HG03175 (cell line): ENCODE measurements around the gene KRT10.
"Not testable (repeated sequence)": the region's sequence is repeated elsewhere in the genome, so short reads cannot be mapped to it uniquely, and the experiment has no call there.

ENCODE experiments used
- ATAC-seq: cut with Tn5 transposase; IDR thresholded peaks from one replicate; pipeline ENCODE4 v1.9.1; 2021; ENCODE audit warnings: mild to moderate bottlenecking, moderate library complexity; ENCODE audit not compliant: unreplicated experiment

KRT10 gene

DNA sequence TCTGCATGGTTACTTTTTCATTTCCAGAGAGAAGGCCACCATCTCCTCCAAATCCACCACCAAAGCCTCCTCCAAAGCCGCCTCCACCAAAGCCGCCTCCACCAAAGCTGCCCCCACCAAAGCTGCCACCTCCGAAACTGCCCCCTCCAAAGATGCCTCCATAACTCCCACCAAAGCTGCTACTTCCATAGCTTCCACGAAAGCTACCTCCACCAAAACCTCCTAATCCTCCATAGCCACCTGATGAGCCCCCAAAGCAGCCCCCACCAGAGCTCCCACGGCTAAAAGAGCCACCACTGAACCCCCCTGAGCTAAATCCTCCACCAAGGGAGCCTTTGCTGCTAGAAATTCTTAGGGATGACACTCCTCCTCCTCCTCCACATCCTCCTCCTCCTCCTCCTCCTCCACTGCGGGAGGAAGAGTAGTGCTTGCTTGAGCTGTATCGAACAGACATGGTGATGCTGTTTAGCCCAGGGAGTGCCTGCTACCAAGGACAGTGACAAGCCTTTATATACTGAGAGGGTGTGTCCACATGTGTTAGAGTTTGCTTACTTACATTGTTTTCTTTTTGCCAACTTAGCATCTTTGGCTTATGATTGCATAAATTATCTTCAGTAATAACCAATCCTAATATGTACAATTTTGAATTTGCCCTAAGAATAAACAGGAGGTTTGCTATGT lies at the start of gene KRT10:
KRT10 (minus strand) TSS at position 483 of the 681 bp plus-strand sequence; CDS start at position 454, 29 bp downstream.
- no peak for ATAC-seq

DNA sequence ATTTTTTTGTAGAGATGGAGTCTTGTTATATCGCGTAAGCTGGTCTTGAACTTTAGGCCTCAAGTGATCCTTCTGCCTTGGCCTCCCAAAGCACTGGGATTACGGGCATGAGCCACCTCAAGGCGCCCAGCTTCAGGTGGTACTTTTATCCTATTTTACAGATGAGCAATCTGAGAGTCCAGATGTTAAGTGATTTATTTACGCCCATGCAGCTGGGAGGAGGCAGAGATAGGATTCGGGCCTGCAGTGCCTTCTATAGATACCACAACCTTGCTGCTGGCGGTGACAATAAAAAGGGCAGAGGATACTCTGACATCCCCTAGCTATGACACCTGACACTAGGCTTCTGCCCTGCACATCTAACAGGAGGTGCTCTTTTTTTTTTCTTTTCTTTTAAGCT lies 48.9 kb upstream of the KRT10 start:
- ATAC-seq, result no peak

DNA sequence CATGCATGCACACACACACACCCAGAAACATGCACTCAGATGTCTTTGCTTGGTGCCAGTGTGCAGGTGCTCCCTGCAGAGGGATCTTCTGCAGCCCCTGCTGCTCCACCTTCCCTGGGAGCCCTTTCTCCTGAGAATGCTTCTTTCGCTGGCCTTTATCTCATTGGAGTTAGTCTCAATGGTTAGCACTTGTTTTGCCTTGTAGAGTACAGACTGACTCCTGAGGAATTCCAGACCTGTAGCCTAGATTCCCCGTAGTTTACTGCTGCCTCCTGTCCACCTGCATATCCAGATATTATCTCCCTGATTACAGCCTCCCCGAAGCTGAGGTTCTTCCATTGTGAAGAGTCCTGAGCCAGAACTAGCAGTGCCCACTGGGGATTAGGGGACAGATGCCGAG lies 47.7 kb upstream of the KRT10 start:
- ATAC-seq, result no peak

DNA sequence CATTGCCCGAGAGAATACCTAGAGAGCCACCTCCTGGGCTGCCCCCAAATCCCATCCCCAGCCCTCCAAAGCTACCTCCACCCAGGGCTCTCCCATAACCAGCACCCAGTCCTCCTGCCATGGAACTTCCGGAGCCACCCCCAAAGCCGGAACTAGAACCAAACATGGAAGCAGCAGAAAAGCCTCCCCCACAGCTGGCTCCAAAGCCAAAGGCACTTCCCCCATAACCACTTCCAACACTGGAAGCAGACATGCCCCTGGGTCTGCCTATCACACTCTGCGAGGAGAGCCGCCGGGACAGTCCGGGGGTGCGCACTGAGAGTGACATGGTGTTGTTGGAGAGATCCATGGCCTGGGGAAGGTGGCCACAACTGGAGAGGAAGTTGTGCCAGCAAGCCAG lies 44.4 kb upstream of the KRT10 start, which contains the start of gene KRT12:
KRT12 (minus strand) TSS at position 386 of the 400 bp plus-strand sequence; CDS start at position 349, 37 bp downstream.
- ATAC-seq, result no peak

DNA sequence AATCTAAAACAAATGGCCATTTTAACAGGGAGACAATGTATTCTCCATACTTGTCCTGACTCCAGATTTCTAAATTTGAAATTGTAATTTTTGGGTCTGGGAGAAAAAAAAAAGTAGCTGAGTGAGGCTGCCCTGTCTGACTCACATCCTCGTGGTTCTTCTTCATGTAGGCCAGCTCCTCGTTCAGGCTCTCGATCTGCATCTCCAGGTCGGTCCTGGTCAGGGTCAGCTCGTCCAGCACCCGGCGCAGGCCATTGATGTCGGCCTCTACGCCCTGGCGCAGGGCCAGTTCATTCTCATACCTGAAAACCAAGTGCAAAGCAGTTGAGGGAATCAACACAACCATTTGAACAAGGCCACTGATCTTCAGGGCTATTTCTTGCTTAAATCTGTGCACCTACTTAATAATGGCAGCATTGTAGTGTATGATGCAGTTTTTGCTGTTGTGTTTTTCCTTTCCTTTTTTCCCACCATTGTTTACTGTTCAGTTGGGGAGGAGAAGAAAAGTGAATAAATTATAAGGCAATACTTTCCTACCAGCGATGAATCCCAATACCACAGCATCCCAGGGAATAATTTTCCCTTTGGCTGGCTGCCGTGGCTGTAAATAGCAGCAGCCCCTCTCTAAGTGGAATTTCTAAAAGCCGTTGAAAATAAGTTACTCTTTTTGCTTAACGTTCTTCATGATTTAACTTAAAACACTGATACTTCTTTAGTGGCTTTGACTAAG lies 42.4 kb upstream of the KRT10 start:
- no peak for ATAC-seq

DNA sequence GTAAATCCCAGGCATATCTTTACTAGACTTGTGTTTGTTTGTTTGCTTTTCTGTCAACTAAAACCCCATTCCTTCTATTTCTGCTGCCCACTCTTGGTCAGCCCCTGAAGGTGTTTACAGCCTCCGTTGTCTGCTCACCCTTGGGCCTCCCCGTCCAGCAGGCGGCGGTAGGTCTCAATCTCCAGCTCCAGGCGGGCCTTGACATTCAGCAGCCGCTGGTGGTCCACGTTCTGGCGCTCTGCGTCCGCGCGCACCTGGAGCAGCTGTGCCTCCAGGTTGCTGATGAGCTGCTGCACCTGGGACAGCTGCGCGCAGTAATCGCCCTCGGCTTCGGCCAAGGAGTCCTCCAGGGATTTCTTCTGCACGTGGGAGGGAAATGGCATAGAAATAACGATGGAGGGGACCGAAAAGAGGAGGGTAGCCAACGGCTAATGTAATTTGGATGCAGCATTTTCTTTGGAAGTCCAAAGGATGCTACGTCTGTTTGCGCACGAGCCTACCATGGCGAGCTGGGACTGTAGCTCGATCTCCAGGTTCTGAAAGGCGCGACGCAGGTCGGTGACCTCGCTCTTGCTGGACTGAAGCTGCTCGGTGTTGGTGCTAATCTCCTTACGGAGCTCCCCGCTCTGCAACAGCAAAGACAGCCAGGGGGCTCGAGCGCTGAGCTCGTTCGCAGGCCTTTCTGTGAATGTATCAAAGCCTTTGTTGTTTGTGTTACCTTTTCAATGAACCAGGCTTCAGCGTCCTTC lies 40.7 kb upstream of the KRT10 start:
- no peak for ATAC-seq

DNA sequence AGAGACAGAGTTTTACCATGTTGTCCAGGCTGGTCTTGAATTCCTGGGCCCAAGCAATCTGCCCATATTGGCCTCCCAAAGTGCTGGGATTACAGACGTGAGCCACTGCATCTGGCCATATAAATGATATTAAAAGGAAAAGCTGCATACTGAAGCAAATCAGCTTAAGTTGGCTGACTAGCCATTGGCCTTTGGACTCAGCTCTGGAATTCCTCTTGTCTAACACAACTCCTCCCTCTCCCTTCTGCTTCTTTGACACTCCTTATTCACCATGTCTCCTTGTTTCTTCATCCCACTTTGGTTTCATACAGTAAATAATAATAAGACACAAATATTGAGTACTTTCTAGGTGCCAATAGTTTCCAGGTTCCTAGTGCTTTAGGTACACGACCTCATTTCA lies 37.1 kb upstream of the KRT10 start:
- no peak for ATAC-seq

DNA sequence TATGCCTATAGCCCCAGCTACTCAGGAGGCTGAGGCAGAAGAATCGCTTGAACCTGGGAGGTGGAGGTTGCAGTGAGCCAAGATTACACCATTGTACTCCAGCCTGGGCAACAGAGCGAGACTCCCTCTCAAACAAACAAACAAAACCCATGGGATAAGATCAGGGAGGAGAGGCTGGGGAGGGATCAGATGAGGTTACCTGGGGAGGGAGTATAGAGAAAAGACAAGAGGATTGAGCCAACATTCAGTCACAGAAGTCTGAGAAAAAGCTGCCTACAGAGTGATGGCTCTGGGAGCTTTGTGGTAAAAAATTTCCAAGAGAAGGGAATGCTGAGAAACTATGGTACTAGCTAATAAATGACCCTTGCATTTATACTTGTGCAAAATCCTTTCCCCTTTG lies 36.3 kb upstream of the KRT10 start:
- not testable (repeated sequence) for ATAC-seq

DNA sequence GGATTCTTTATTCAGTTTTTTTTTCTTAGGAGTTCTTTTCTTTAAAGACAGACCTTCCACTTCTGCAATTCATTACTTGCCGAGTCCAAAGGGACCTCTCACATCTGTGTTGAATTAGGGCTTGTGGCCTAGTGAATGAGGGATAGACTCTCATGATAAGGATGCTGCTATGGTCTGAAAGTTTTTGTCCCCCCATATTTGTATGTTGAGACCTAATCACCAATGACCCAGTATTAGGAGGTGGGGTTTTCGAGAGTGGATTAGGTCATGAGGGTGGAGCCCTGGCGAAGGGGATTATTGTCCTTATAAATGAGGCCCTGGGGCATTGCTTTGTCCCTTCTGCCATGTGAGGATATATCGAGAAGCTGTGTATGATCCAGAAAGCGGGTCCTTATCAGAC lies 35.1 kb upstream of the KRT10 start:
- ATAC-seq, result no peak

DNA sequence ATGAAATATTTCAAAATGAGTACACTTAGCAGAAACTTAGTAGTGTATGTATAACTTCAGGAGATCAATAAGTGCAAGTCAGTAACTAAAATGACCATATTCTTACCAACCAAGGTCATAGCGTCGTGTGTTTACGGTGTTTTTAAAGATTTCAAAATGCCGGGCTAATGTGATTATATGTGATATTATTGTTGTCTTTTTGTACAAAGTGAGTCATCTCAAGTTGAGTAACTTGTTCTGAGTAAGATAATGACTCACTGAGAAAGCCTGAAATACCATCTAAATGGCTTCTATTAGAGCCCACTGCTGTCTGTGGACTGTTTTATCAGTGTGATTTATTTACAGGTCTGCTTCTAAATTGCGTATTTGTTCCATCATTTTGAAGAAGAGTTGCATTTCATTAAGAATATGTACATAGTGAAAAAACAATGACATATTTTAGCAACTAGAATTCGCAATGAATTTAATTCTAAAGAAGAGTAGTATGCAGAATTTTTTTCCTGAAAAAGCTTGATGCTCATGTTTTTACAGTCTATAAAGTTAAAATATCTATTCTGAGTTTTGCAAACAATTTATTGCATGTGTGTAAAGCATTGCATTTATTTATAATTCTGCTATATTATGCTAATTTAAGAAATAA lies 31.9 kb upstream of the KRT10 start:
- ATAC-seq, result no peak

DNA sequence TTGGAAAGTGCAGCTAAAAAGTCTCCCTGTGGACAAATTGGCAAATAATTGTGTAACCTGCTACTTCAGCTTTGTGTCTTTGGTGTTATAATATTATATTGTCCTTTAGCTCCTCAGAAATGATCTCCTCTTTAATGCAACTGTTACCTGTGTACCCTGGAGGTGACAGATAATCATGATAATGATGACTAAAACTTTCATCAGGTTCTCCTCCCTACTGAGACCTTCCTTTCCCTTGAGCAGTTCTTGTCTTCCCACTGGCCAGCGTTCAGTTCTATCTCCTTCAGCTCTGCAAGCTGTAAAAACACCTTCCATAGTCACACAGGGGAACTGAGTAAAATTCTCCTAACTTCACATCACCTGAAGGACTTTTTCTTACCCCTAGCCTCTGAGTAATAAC lies 29.9 kb upstream of the KRT10 start:
- no peak for ATAC-seq

DNA sequence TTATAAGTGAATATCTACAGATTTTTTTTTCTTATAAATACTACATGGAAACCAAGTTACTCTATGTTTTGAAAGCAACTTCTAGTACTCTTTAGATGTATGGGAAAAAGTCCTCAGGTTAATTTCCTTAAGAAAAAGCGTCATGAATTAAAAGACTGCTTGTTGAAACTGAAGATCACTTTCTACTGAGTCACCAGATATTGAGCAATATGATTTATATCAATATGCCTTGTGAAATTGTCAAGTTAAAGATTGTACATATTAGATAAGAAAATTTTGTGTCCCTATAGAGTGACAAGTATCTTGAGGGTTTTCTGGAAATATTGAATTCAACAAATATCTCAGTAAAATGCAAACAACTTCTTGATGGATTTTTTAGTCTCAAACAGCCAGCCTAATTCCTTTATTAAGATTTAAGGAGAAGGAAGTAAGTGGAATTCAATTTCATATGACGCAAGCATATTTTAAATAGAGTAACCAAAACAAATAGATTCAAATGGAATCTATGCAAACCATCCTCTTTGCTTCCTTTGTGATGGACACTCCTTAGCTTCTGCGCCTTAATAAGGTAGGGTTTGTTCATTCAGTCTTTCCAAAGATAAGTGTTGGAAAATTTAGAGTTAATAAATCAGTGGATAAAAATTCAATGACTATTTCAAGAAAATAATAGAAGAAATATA lies 28.0 kb upstream of the KRT10 start:
- ATAC-seq, result no peak

DNA sequence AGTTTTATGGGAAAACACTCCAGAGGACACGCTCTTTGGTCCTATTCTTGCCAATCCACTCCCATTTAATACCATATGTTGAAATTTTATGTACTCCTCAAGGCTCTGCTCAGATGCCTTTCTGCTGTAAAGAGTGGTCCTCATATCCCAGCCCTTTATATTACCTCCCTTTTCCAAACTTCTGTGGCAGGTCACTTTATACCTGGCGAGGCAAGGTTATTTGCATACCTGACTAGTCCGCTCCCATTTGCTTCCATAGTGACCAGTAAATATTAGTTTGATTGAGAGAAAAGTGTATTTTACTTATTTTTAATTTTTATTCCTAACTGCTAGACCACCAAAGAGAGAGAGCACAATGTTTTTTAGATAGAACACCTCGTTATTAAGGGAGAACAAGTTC lies 27.3 kb upstream of the KRT10 start:
- ATAC-seq, result no peak

DNA sequence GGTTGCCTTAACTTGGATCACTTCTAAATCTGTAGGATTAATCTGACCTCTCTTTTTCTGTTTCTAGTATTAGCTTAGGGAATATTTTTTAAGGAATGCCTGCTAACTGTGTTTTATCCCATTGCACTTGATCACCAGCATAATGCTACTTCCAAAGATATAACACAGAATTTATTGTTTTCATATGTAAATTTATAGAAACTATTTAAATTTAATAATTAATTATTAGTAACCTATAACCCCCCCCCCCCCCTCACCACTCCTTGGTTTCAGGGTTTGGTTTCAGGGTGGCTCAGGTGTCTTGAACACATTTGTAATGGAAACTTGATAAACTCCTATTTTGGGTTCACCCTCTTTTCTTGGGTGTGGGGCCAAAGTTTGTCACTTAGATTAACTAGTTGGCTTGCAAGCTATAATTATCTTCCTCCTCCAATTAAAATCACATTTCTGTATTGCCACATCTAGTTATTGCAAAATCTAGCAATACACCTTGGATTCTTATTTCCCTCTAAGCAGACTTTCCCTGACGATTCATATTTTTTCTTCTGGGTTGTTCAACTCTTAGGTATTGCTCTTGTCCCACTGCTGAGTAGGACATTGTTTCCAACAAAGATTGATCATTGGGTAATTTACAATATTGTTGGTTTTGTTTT lies 26.3 kb upstream of the KRT10 start:
- no peak for ATAC-seq

DNA sequence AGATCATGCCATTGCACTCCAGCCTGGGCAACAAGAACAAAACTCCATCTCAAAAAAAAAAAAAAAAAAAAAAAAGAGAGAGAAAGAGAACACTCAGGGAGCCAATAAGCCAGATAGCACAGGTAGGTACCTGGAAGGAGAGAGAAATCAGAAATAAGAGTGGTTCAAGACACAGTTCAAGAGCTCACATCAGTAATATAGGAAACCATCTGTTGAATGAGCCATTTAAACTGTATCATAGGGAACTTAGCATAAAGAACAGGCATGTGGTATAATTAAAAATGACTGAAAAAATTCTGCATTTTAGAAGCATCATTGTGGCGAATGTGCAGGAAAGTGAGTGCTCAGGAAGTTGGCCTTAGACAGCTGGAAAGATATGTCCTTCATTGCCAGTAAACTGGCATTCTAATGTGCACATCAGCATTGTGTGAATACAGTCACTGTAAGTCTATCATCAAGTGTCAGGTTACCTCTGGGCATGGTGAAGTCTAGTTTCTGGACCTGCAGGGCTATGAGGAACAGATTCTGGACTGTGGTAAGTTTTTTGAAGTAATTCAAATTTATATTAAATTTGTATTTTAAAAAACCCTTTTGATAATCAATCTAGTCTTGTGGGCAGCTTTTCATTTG lies 24.2 kb upstream of the KRT10 start:
- no peak for ATAC-seq

DNA sequence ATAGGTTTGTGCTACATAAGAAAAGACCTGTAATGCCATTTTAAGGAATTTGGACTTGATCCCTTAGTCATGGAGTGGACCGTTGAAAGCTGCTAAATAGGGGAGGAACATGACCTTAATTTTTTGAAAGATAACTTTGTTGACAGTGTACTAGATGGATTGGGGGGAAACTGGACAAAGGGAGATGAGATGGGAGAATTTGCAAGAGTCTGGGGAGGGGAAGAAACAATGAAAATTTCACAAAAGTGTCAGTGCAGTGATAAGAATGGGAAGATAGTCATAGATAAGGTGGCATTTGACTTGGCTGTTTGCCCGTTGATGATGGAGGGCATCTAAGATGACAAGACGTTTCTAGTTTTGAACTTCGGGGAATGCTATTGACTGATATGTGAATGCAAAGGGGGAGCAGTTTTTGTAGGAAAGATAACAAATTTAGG lies 22.3 kb upstream of the KRT10 start:
- ATAC-seq, result no peak

DNA sequence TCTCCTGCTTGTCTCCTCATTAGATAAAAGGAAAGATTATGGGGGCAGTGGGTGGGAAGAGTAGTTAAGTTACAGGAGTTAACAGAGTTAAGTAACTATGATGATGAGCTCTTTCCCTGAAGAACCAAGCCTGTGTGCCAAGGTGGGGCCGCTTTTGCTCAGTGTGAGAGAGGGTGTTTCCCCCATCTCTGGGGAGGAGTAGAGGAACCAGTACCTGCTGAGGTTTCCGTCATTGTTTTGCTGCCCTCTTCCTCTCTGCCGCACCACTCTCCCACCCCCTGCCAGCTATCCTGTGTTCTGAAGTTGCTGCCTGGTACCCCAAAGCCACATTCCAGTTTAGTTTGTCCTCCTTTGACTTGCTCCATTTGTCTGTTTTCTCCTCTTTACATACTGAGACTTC lies 20.8 kb upstream of the KRT10 start:
- no peak for ATAC-seq

DNA sequence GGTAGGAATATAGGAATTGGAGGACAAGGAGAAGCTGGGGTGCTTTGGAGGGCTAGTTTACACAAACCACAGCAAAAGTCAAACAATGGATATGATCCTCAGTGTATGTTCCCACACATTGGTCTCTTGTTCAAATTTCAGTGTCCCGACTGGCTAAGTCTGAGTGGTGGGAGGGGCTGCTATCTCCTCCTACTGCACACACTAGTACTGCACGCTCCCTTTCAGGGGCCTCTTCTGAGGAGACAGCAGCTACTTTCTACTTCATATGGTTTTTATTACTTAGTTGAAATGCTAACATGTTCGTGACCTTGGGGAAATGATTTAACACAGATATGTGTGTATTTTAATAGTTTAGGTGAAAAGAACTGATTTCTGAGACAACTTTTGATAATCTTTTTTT lies 18.8 kb upstream of the KRT10 start:
- ATAC-seq, result no peak

DNA sequence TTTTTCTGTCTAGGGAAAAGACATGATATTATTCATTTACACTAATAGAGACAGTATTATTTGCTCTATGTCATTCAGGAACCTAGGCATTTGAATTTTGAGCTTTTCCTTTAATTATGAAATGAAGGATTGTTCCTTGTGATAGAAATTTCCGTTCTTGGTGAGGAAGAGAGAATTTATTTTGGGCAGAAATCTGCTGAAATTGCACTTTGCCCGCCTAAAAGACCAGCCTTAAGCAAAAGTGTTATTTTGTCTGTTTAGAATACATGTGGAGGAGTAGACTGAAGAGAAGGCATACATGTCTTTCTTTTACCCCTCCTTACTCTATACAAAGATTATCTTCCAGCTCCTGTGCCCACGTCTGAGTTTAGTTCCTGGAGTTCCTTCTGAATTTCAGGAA lies 16.8 kb upstream of the KRT10 start:
- ATAC-seq, result no peak

DNA sequence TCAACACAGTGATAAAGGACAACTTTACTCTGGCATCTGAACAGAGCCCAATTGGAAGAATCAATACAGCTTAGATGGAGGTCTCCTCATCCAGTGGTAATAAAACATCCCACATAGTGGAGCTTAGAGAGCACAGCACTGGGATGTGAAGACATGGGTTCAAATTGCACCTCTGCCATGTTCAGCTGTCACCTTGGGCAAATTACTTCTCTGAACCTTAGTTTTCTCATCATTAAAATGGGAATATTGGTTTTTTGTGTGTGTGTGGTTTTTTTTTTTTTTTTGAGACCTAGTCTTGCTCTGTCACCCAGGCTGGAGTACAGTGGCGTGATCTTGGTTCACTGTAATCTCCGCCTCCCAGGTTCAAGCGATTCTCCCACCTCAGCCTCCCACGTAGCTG lies 13.6 kb upstream of the KRT10 start:
- ATAC-seq, result no peak
